ENCODE measurements around the gene DIP2C. TPM values are rescaled to one million over a fixed set of nuclear protein-coding genes. Genes with fewer than 3 reads are reported as not detected.

DIP2C gene
- total RNA-seq, 1 donor from 2014 or later, result 30.8 TPM

- Histone ChIP-seq H3K27me3 (ENCODE audit: low read depth) (no peaks in the 10 kb centered on the region), H3K27ac (replicated peaks) (no peak overlapping the region), H3K4me1 (peaks cover 4% of the 10 kb centered on the region), H3K9me3 (replicated peaks) (no peaks in the 10 kb centered on the region), H3K36me3 (peaks cover 36% of the 10 kb centered on the region), H3K4me3 (no peak overlapping the region)
- intact Hi-C loops (cut with micrococcal nuclease), result no loop called here
- no peak for DNase-seq
- no peak for TF ChIP-seq CTCF (IDR thresholded peaks at IDR 0.05; ENCODE audit: borderline replicate concordance)
These were observed 282.5 kb downstream of the DIP2C start for GRCh38 chr10:406976-407375.

DNA sequence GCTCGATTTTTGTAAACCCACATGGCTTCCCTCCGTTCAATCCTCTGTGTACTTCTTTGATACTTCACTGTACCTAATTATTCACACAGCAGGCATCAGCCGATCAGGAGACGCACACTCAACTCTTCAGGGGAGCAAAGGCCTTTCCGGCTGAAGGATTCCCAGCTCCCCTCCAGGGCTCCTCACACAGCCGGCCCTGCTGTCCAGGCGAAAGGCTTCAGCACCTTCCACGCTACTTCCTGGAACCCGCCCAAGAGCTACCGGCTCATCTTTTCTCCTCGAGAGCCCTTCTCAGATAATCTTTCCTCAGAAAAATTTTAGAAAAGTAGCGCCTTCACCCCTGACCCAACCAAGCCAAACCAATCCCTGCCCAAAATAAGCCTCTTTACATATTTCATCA is 283.8 kb downstream of the DIP2C start:
- H3K4me1 ChIP-seq, result peaks cover 4% of the 10 kb centered on the region
- no peak overlapping the region for H3K27ac ChIP-seq (replicated peaks)
- peaks cover 36% of the 10 kb centered on the region for H3K36me3 ChIP-seq
- DNase-seq, result no peak
- no peak for TF ChIP-seq CTCF (IDR thresholded peaks at IDR 0.05; ENCODE audit: borderline replicate concordance)
- H3K4me3 ChIP-seq, result no peak overlapping the region
- intact Hi-C loops (cut with micrococcal nuclease), result no loop called here
- H3K9me3 ChIP-seq (replicated peaks), result no peaks in the 10 kb centered on the region
- no peaks in the 10 kb centered on the region for H3K27me3 ChIP-seq (ENCODE audit: low read depth)

- intact Hi-C loops (cut with micrococcal nuclease), result no loop called here
- no peaks in the 10 kb centered on the region for H3K27me3 ChIP-seq (ENCODE audit: low read depth)
- DNase-seq, result no peak
- no peak overlapping the region for H3K27ac ChIP-seq (replicated peaks)
- H3K4me3 ChIP-seq, result no peak overlapping the region
- H3K36me3 ChIP-seq, result peaks cover 40% of the 10 kb centered on the region
- no peak for TF ChIP-seq CTCF (IDR thresholded peaks at IDR 0.05; ENCODE audit: borderline replicate concordance)
- no peaks in the 10 kb centered on the region for H3K9me3 ChIP-seq (replicated peaks)
- peaks cover 4% of the 10 kb centered on the region for H3K4me1 ChIP-seq
These were observed 284.5 kb downstream of the DIP2C start for GRCh38 chr10:404991-405390.

DNA sequence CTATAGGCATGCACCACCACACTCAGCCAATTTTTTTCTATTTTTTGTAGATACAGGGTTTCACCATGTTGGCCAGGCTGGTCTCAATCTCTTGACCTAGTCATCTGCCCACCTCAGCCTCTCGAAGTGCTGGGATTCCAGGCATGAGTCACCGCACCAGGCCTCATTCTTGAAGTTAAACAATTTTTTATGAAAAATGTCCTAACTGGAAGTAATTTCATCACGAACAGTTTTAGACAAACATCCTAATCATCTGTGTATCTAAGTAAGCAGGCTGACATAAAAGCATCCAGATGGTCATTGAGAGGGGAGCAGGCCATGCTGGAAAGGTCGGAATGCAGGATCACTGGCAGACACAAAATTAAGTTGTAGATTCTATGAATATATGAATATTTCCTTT is 285.1 kb downstream of the DIP2C start:
- no peak for DNase-seq
- Histone ChIP-seq H3K9me3 (replicated peaks) (no peaks in the 10 kb centered on the region), H3K4me1 (peaks cover 4% of the 10 kb centered on the region), H3K4me3 (no peak overlapping the region), H3K27me3 (ENCODE audit: low read depth) (no peaks in the 10 kb centered on the region), H3K27ac (replicated peaks) (no peak overlapping the region), H3K36me3 (peaks cover 44% of the 10 kb centered on the region)
- intact Hi-C loops (cut with micrococcal nuclease), result no loop called here
- no peak for TF ChIP-seq CTCF (IDR thresholded peaks at IDR 0.05; ENCODE audit: borderline replicate concordance)

GRCh38 chr10:398954-399353 is 290.5 kb downstream of the DIP2C start:
- Histone ChIP-seq H3K27me3 (ENCODE audit: low read depth) (no peaks in the 10 kb centered on the region), H3K4me1 (peaks cover 36% of the 10 kb centered on the region), H3K9me3 (replicated peaks) (no peaks in the 10 kb centered on the region), H3K27ac (replicated peaks) (no peak overlapping the region), H3K36me3 (peaks cover 11% of the 10 kb centered on the region), H3K4me3 (no peak overlapping the region)
- no peak for DNase-seq
- no peak for TF ChIP-seq CTCF (IDR thresholded peaks at IDR 0.05; ENCODE audit: borderline replicate concordance)
- intact Hi-C loops (cut with micrococcal nuclease), result no loop called here
